Measurements from ENCODE around the gene EXO1. TPM values are rescaled to one million over a fixed set of nuclear protein-coding genes. Genes with fewer than 3 reads are reported as not detected.

EXO1 gene
- total RNA-seq, 1 experiment from 2014 or later: 36.3 TPM

DNA sequence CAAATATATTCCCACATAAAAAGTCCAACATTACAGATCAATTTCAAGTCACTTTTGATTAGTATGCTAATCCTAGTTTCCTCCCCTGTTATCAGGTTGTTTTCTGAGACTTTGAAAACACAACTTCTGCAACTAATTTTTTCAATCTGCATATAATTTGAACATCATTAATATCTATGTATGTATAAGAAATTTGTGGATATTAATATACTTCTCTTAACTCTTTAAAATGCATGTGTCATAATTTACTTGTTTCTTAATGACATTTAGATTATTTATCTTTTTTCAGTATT is 48.6 kb downstream of the EXO1 start:
- CTCF ChIA-PET: interaction anchor here (0.6 to 3.2 kb wide), 3 partner anchors 42 to 102 kb away, joined by 3 to 20 read pairs (median 4); no protein-coding TSS in a partner anchor
- TF ChIP-seq, protein P1, sequence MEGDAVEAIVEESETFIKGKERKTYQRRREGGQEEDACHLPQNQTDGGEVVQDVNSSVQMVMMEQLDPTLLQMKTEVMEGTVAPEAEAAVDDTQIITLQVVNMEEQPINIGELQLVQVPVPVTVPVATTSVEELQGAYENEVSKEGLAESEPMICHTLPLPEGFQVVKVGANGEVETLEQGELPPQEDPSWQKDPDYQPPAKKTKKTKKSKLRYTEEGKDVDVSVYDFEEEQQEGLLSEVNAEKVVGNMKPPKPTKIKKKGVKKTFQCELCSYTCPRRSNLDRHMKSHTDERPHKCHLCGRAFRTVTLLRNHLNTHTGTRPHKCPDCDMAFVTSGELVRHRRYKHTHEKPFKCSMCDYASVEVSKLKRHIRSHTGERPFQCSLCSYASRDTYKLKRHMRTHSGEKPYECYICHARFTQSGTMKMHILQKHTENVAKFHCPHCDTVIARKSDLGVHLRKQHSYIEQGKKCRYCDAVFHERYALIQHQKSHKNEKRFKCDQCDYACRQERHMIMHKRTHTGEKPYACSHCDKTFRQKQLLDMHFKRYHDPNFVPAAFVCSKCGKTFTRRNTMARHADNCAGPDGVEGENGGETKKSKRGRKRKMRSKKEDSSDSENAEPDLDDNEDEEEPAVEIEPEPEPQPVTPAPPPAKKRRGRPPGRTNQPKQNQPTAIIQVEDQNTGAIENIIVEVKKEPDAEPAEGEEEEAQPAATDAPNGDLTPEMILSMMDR (IDR thresholded peaks at IDR 0.05; ENCODE audit: unreplicated experiment): no peak
- no TSS peak for BruUV-seq (replicated peaks)
- Mint-ChIP-seq H3K36me3 (ENCODE audit: insufficient read depth, unreplicated experiment) (peaks cover 6% of the 10 kb centered on the region), H3K4me1 (ENCODE audit: low read depth, unreplicated experiment) (no peaks in the 10 kb centered on the region), H3K27ac (ENCODE audit: unreplicated experiment) (no peak overlapping the region), H3K9me3 (ENCODE audit: low read depth, unreplicated experiment) (no peaks in the 10 kb centered on the region), H3K27me3 (ENCODE audit: unreplicated experiment) (no peaks in the 10 kb centered on the region), H3K4me3 (ENCODE audit: low read depth, unreplicated experiment) (no peak overlapping the region)
- intact Hi-C loops (cut with micrococcal nuclease; ENCODE audit: unreplicated experiment): loop anchor here (1.0 to 10.0 kb wide), 4 partner anchors 90 to 548 kb away; no protein-coding TSS in a partner anchor
- DNase-seq: no peak

GRCh38 chr1:241899210-241899609 is 51.2 kb downstream of the EXO1 start:
- no peak for DNase-seq
- intact Hi-C loops (cut with micrococcal nuclease; ENCODE audit: unreplicated experiment): loop anchor here (5.0 to 10.0 kb wide), 2 partner anchors 287 to 546 kb away; no protein-coding TSS in a partner anchor
- Mint-ChIP-seq H3K36me3 (ENCODE audit: insufficient read depth, unreplicated experiment) (peaks cover 6% of the 10 kb centered on the region), H3K27me3 (ENCODE audit: unreplicated experiment) (no peaks in the 10 kb centered on the region), H3K9me3 (ENCODE audit: low read depth, unreplicated experiment) (no peaks in the 10 kb centered on the region), H3K27ac (ENCODE audit: unreplicated experiment) (no peak overlapping the region), H3K4me3 (ENCODE audit: low read depth, unreplicated experiment) (no peak overlapping the region), H3K4me1 (ENCODE audit: low read depth, unreplicated experiment) (no peaks in the 10 kb centered on the region)
- CTCF ChIA-PET: interaction anchor here (1.2 kb wide), 1 partner anchor 78 kb away, joined by 3 read pairs; no protein-coding TSS in a partner anchor
- BruUV-seq (replicated peaks): no TSS peak
- TF ChIP-seq, protein P1 (IDR thresholded peaks at IDR 0.05; ENCODE audit: unreplicated experiment): no peak

DNA sequence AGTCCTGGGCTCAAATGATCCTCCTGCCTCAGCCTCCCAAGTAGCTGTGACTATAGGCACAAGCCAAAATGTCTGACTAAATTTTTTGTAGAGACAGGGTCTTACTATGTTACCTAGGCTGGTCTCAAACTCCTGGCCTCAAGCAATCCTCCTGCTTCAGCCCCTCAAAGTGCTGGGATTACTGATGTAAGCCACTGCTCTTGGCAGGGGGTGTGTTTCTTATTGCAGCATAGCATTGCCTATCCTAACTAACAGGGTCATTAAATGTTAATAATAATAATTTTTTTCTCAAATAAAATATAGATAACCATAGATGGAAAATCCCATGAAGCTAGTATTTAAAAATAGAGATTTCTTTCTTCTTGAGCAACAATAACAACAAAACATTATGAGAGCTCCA is 52.4 kb downstream of the EXO1 start:
- TF ChIP-seq, protein P1 (IDR thresholded peaks at IDR 0.05; ENCODE audit: unreplicated experiment): no peak
- no TSS peak for BruUV-seq (replicated peaks)

DNA sequence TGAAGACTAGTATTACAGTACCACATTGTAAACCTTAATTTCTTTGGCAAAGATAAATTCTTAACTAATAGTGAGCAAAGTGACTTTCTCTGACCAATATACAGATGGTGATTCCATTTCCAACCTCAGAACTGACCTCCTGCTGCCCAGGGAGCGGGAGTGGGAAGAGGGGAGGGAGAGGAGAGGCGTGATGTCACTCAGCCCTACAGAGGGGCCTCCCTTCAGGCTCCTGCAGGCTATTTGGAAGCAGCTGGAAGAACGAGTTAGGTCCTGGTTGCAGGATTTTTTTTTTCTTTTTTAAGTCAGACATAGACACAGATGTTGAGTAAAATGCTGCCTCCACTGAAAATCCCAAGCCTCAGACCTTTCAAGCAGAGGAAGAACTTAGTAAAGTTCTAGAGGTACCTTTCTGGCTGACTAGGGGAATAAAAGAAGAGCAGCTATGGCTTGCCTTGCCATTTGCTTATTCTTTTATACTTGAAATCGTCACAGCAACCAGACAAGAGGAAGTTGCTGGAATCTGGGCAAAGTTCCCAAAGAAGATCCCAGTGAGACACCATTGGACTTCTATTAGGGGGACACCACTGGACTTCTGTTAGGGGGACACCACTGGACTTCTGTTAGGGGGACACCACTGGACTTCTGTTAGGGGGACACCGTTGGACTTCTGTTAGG is 54.5 kb downstream of the EXO1 start:
- no peaks in the 10 kb centered on the region for H3K9me3 Mint-ChIP-seq (ENCODE audit: low read depth, unreplicated experiment)
- no peak for DNase-seq
- no peak overlapping the region for H3K4me3 Mint-ChIP-seq (ENCODE audit: low read depth, unreplicated experiment)
- no TSS peak for BruUV-seq (replicated peaks)
- CTCF ChIA-PET: no interaction called here
- H3K27ac Mint-ChIP-seq (ENCODE audit: unreplicated experiment): no peak overlapping the region
- H3K4me1 Mint-ChIP-seq (ENCODE audit: low read depth, unreplicated experiment): no peaks in the 10 kb centered on the region
- no peaks in the 10 kb centered on the region for H3K36me3 Mint-ChIP-seq (ENCODE audit: insufficient read depth, unreplicated experiment)
- TF ChIP-seq, protein P1 (IDR thresholded peaks at IDR 0.05; ENCODE audit: unreplicated experiment): no peak
- intact Hi-C loops (cut with micrococcal nuclease; ENCODE audit: unreplicated experiment): no loop called here
- H3K27me3 Mint-ChIP-seq (ENCODE audit: unreplicated experiment): no peaks in the 10 kb centered on the region

More for the DNA sequence above, 52.4 kb downstream of the EXO1 start:
- intact Hi-C loops (cut with micrococcal nuclease; ENCODE audit: unreplicated experiment): no loop called here
- H3K27ac Mint-ChIP-seq (ENCODE audit: unreplicated experiment): no peak overlapping the region
- H3K9me3 Mint-ChIP-seq (ENCODE audit: low read depth, unreplicated experiment): no peaks in the 10 kb centered on the region
- no peak for DNase-seq
- H3K4me1 Mint-ChIP-seq (ENCODE audit: low read depth, unreplicated experiment): no peaks in the 10 kb centered on the region
- no peaks in the 10 kb centered on the region for H3K27me3 Mint-ChIP-seq (ENCODE audit: unreplicated experiment)
- no peaks in the 10 kb centered on the region for H3K36me3 Mint-ChIP-seq (ENCODE audit: insufficient read depth, unreplicated experiment)
- no peak overlapping the region for H3K4me3 Mint-ChIP-seq (ENCODE audit: low read depth, unreplicated experiment)
- CTCF ChIA-PET: no interaction called here
